LNCAP (cell line): ENCODE results near the gene XDH.

Experiments used
- TF ChIP-seq, protein P1 (sequence below): fragments of 450-650 bp; IDR thresholded peaks from 2 replicates; pipeline ENCODE4 v1.5.1; 2017; ENCODE audit warnings: mild to moderate bottlenecking

Gene XDH

DNA sequence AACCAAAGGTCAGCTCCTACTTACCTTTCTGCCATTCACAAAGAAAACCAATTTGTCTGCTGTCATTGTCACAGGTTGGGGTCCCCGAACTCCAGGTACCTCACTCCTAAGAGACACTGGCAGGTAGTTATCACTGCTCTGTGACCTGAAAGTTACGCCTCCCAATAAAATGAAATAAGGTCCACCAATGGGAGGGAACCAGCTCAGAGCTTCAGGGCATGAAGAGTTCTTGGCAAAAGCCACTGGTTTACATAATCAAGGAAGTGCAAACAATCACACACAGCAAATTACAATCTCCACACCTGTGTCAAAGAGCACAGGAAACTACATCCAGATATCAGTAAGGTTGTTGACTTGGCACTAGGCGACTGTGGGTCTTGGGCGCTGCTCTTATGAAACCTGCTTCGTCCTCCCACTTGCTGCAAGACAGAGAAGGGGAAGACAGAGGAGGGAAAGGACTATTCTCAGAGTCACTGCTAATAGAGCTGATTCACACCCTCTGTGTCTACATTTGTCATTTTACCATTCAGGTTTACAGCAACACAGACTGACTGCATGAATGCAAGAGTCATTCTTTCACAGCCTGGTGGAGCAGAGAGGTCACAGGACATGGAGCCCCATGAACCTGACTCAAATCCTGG lies at the start of gene XDH:
Gene XDH, minus strand, starts transcription at position 142 of the 641 bp plus-strand sequence. Its CDS starts 76 bp downstream, at position 66.
- TF ChIP-seq, protein P1, sequence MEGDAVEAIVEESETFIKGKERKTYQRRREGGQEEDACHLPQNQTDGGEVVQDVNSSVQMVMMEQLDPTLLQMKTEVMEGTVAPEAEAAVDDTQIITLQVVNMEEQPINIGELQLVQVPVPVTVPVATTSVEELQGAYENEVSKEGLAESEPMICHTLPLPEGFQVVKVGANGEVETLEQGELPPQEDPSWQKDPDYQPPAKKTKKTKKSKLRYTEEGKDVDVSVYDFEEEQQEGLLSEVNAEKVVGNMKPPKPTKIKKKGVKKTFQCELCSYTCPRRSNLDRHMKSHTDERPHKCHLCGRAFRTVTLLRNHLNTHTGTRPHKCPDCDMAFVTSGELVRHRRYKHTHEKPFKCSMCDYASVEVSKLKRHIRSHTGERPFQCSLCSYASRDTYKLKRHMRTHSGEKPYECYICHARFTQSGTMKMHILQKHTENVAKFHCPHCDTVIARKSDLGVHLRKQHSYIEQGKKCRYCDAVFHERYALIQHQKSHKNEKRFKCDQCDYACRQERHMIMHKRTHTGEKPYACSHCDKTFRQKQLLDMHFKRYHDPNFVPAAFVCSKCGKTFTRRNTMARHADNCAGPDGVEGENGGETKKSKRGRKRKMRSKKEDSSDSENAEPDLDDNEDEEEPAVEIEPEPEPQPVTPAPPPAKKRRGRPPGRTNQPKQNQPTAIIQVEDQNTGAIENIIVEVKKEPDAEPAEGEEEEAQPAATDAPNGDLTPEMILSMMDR = no peak

DNA sequence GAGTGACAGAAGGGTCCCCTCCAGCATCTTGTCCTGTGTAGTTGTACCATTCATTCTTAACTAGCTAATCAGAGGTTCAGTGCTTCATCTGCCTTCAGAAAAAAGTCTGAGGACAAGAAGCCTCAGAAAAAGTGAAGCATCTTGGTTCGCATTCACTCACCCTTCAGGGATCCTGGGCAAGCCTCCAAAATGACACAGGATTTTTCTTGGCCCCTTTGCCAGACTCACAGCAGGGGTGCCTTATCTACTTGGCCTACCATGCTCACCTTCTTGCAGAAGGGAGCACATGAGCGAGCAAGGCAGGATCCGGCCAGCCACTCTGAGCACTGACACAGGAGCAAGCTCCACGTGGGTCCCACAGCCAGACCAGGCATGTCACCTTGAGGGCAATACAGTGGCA lies 43.1 kb upstream of the XDH start:
- TF ChIP-seq, protein P1 = no peak

DNA sequence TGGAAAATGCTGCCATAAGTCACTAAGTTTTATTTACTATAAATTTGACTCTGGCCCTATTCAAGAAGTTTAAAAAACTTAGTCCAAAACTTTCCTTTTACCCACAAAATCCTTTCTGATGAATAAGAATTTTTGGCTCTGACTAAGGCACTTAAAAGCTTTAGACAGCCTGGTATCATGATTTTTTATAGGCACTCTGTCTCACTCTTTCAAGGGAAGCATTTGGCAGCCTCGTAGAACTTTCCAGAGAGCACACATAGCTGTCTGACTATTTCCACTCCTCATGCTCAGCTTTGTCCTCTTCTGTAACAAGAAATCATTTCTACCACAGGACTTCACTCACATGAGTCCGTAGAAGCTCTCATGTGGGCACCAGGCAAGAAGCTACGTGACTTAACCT lies 32.3 kb upstream of the XDH start:
- TF ChIP-seq, protein P1 = no peak

DNA sequence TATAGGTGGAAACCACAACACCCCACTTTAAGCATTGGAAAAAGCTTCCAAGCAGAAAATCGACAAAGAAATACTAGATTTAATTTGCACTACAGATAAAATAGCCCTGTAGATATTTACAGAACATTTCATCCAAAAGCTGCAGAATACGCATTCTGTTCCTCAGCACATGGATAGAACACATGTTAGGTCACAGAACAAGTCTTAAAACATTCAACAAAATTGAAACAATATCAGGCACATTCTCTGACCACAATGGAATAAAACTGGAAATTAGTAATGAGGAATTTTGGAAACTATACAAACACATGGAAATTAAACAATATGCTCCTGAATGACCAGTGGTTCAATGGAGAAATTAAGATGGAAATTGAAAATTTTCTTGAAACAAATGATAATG lies 27.8 kb upstream of the XDH start:
- TF ChIP-seq, protein P1 = no peak

DNA sequence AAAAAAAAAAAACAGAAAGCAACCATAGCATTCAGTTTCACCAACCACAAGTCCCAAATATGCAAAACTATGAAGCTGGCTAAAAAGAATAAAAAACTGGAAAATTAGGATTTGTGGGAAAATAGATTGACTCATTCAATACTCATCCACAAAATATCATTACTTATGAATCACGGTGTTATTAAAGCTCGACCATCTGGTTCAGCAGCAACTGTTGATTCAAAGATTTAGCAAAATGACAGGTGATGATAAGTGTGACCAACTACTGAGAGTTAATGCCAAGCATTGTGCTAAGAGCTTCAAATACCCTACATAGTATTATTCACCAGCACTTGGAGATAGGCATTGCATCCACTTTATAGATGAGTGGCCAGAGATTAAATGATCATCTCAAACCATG lies 26.2 kb upstream of the XDH start:
- TF ChIP-seq, protein P1 = no peak

DNA sequence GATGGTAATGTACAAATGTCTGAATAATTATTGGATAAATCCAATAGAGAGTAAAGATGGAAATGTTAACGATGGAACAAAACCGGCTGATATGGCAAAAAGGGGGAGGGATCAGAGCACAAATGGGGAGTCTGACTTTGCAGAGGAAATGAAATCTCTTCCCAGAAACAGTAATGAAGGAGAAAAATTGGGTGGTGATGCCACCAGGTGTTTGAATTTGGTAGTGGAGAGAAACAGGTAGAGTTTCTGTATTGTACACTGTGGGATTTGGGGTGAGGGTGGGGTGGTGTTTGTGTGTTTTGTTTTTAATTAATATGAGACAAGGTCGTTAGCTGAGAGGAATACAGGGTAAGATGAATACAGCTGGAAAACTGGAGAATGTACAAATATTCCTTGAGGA lies 20.4 kb upstream of the XDH start:
- TF ChIP-seq, protein P1 = peak; percentile 30; the same call in 1 of the 2 replicates

DNA sequence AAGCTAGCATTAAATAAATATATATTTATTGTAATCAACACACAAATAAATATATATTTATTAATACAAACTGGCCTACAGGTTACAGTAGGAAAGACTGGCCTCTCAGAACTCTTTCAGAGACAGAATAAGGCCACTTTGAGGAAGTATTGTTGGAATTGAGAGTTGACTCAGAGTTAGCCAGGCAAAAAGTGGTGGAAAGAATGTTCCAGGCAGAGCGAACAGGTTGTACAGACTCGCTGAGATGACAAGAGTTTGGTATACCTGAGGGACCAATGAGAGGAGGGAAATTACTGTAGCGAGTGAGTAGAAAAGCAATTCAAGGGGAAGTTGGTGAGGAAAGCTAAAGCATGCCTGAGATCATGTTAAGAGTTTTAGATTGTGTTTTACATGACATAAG lies 19.0 kb upstream of the XDH start:
- TF ChIP-seq, protein P1 = no peak
